Erythroblast (primary cell): ENCODE data around the gene ARID4A.

Experiments used
- GATA1 ChIP-seq: IDR thresholded peaks from 2 replicates; pipeline ENCODE4 v1.6.1; 2011; ENCODE audit warnings: low read depth, mild to moderate bottlenecking, control low read depth, low read length, moderate library complexity
- POLR2A ChIP-seq: IDR thresholded peaks from 2 replicates; pipeline ENCODE4 v1.6.1; 2011; ENCODE audit warnings: mild to moderate bottlenecking, low read length

GRCh38 chr14:58397156-58397555 is 98.8 kb downstream of the ARID4A start:
- no peak for TF ChIP-seq POLR2A
- TF ChIP-seq GATA1: no peak
